Transverse colon (tissue), 3 donors: ENCODE results near the gene WSCD2.

Experiments used
- POLR2A ChIP-seq: fragments of 450-650 bp; IDR thresholded peaks from one replicate; pipeline ENCODE4 v1.6.1; 2016; ENCODE audit warnings: antibody characterized with exemption, mild to moderate bottlenecking, moderate library complexity
- POLR2AphosphoS5 ChIP-seq, 3 donors: sonication (generic); formaldehyde crosslinking; IDR thresholded peaks; one replicate each; pipeline ENCODE4 v1.6.1; 2016; ENCODE audit warnings: antibody characterized with exemption in 3 of 3

DNA sequence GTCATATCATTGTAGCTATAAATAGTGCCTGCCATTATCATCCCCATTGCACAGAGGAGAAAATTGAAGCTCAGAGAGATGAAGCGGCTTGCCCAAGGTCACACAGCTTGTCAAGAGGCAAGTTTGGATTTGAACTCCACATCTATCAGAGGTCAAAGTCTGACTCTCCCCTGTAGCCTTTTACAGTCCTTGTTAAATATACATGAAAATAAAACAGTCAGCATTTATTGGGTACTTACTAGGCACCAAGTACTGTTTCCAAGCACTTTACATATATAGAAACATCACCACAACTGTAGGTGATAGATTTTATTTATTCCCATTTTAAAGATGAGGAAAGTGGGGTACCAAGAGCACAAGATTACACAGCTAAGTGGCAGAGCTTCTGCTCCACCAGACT lies 67.2 kb downstream of the WSCD2 start:
- TF ChIP-seq POLR2AphosphoS5 (IDR thresholded peaks at IDR 0.05), result no peak
- TF ChIP-seq POLR2A, result no peak
